Endothelial cell of umbilical vein (primary cell): ENCODE measurements around the gene DTNA. TPM values are rescaled to one million over a fixed set of nuclear protein-coding genes. Genes with fewer than 3 reads are reported as not detected.

ENCODE experiments used
- BruUV-seq: library from RNA; stranded (reverse); fragments of 400-500 nt; replicated peaks from 2 replicates; lab custom pipeline; 2021; lab: Mats Ljungman, UMichigan
- CTCF ChIA-PET: fragments of 300-600, 350-600 bp; sonication (Branson Sonifier 250); formaldehyde crosslinking; loops from one replicate; lab custom pipeline; 2021; ENCODE audit warnings: antibody characterized with exemption, inconsistent platforms; lab: Charles Lee
- POLR2A ChIA-PET: fragments of 300-600, 350-600 bp; sonication (Branson Sonifier 250); formaldehyde crosslinking; loops from one replicate; lab custom pipeline; 2021; ENCODE audit warnings: antibody characterized with exemption, inconsistent platforms; lab: Charles Lee
- DNase-seq: peaks from one replicate; pipeline ENCODE4 v3.0.0-alpha.2; 2011; ENCODE audit warnings: low read depth, low spot score
- FAIRE-seq: peaks from 2 replicates; lab custom pipeline; 2011; peaks lifted over from hg19 to GRCh38; lab: Jason Lieb, UNC
- H2AFZ ChIP-seq: 2 replicates; pipeline ENCODE4 v1.6.0; 2012; ENCODE audit warnings: low read depth, low read length, control low read depth, inconsistent platforms
- H3K27ac ChIP-seq: 2 replicates; pipeline ENCODE4 v1.5.1; 2011; ENCODE audit warnings: low read depth, mild to moderate bottlenecking, control low read depth, low read length, moderate library complexity; ENCODE audit not compliant: insufficient read depth
- H3K27me3 ChIP-seq, 2 experiments: 2 replicates each; pipeline versions ENCODE4 v1.6.0 to v1.6.1; 2011; ENCODE audit warnings: low read length in 2 of 2, mixed read lengths in 1 of 2; ENCODE audit not compliant: control insufficient read depth in 2 of 2, insufficient read depth in 2 of 2
- H3K36me3 ChIP-seq, 2 experiments: 2 replicates in 1 of 2; 3 replicates in 1 of 2; pipeline ENCODE4 v1.5.1; 2011; ENCODE audit warnings: low read length in 2 of 2, mild to moderate bottlenecking in 1 of 2, moderate library complexity in 1 of 2; ENCODE audit not compliant: control insufficient read depth in 2 of 2, insufficient read depth in 2 of 2; ENCODE audit errors: extremely low read depth in 1 of 2
- H3K4me1 ChIP-seq: 3 replicates; pipeline ENCODE4 v1.5.1; 2011; ENCODE audit warnings: mild to moderate bottlenecking, low read length; ENCODE audit not compliant: control insufficient read depth, insufficient read depth; ENCODE audit errors: extremely low read depth
- H3K4me2 ChIP-seq: 2 replicates; pipeline ENCODE4 v1.6.1; 2011; ENCODE audit warnings: low read length, control low read depth, mixed read lengths; ENCODE audit not compliant: insufficient read depth
- H3K4me3 ChIP-seq, 3 experiments: fragments of 200-600 bp in 1 of 3; sonication (generic), shearing (Covaris generic) in 1 of 3; replicated peaks in 1 of 3; 2 replicates each; pipeline ENCODE4 v1.5.1; 2011 to 2016; ENCODE audit warnings: control low read depth in 3 of 3, low read length in 3 of 3, mild to moderate bottlenecking in 2 of 3, inconsistent platforms in 1 of 3, low read depth in 1 of 3, moderate library complexity in 1 of 3; ENCODE audit not compliant: insufficient read depth in 1 of 3
- H3K79me2 ChIP-seq: 2 replicates; pipeline ENCODE4 v1.6.0; 2012; ENCODE audit warnings: low read length, inconsistent platforms; ENCODE audit not compliant: control insufficient read depth, insufficient read depth
- H3K9ac ChIP-seq: replicated peaks from 2 replicates; pipeline ENCODE3; 2011; ENCODE audit warnings: low read length, control low read depth; ENCODE audit not compliant: insufficient read depth; ENCODE audit errors: extremely low read depth
- H3K9me1 ChIP-seq: replicated peaks from 3 replicates; pipeline ENCODE4 v1.6.0; 2011; ENCODE audit warnings: mild to moderate bottlenecking, low read length; ENCODE audit not compliant: control insufficient read depth, insufficient read depth; ENCODE audit errors: extremely low read depth
- H3K9me3 ChIP-seq: replicated peaks from 2 replicates; pipeline ENCODE4 v1.5.1; 2012; ENCODE audit warnings: low read length, inconsistent platforms; ENCODE audit not compliant: control insufficient read depth, insufficient read depth
- H4K20me1 ChIP-seq: replicated peaks from 2 replicates; pipeline ENCODE3; 2011; ENCODE audit warnings: mild to moderate bottlenecking, low read length; ENCODE audit not compliant: control insufficient read depth, insufficient read depth; ENCODE audit errors: extremely low read depth
- CTCF ChIP-seq, 2 donors: IDR thresholded peaks; 1 replicate in 1 of 2; 2 replicates in 1 of 2; pipeline ENCODE4 v1.5.1; 2011; ENCODE audit warnings: low read length in 2 of 2, mild to moderate bottlenecking in 2 of 2, moderate library complexity in 2 of 2, control low read depth in 1 of 2, inconsistent platforms in 1 of 2, low read depth in 1 of 2; ENCODE audit not compliant: insufficient read depth in 1 of 2; ENCODE audit errors: extremely low read depth in 1 of 2
- EZH2 ChIP-seq: IDR thresholded peaks from 2 replicates; pipeline ENCODE4 v1.6.1; 2012; ENCODE audit warnings: borderline replicate concordance, low read depth, mild to moderate bottlenecking, moderate library complexity, low read length, inconsistent platforms; ENCODE audit not compliant: severe bottlenecking
- FOS ChIP-seq: IDR thresholded peaks from 2 replicates; pipeline ENCODE4 v1.6.1; 2011; ENCODE audit warnings: mild to moderate bottlenecking, low read length, moderate library complexity, borderline replicate concordance; ENCODE audit not compliant: insufficient read depth
- GATA2 ChIP-seq: IDR thresholded peaks from 2 replicates; pipeline ENCODE4 v1.7.0; 2011; ENCODE audit warnings: low read depth, mild to moderate bottlenecking, moderate library complexity, mixed read lengths, low read length; ENCODE audit not compliant: insufficient read length, insufficient read depth
- JUN ChIP-seq: IDR thresholded peaks from 2 replicates; pipeline ENCODE4 v1.6.1; 2011; ENCODE audit warnings: borderline replicate concordance, low read depth; ENCODE audit not compliant: insufficient read length, insufficient read depth
- MAX ChIP-seq: IDR thresholded peaks from 2 replicates; pipeline ENCODE4 v1.6.1; 2011; ENCODE audit not compliant: insufficient read depth, insufficient read length
- MYC ChIP-seq: IDR thresholded peaks from one replicate; pipeline ENCODE4 v1.6.1; 2011; ENCODE audit warnings: mild to moderate bottlenecking, low read depth, low read length
- POLR2A ChIP-seq: IDR thresholded peaks from 2 replicates; pipeline ENCODE4 v1.6.1; 2012; ENCODE audit warnings: low read depth, mild to moderate bottlenecking, control low read depth, low read length
- POLR2AphosphoS5 ChIP-seq: IDR thresholded peaks from 2 replicates; pipeline ENCODE4 v1.6.1; 2012; ENCODE audit warnings: low read depth, mild to moderate bottlenecking, control low read depth, low read length, moderate library complexity; ENCODE audit not compliant: insufficient read depth
- dilution Hi-C: fragments of 300-500 bp; cut with MboI; formaldehyde crosslinking; loops from one replicate; pipeline ENCODE4 v1.15.0; 2019; ENCODE audit warnings: low sequenced_read_pairs; ENCODE audit not compliant: extremely low pct_ligation_motif_present
- intact Hi-C: fragments of 100-400 bp; cut with micrococcal nuclease; formaldehyde crosslinking; loops from one replicate; pipeline ENCODE4 v1.10.0; 2022
- polyA plus RNA-seq, 4 experiments: library from polyadenylated mRNA; depleted of rRNA in 3 of 4; stranded (reverse) in 3 of 4; unstranded in 1 of 4; fragments of >200 nt; gene quantifications; 2 replicates each; pipeline versions ENCODE4 v1.2.1 to v1.2.3, GENCODE V29; 2011 to 2012; ENCODE audit warnings: missing spikeins in 1 of 4
- total RNA-seq: library from RNA; stranded (reverse); gene quantifications from 2 replicates; pipeline ENCODE4 v1.2.3, GENCODE V29; 2021

Gene DTNA
- total and polyA plus RNA-seq, 2 donors (not counting 3 experiments of a cell fraction or from before 2014, with no cell fraction given): 6.6 to 15.3 TPM

- ChIA-PET POLR2A (interaction anchor here (0.7 kb wide), 1 partner anchor 263 kb away, joined by 3 read pairs; no protein-coding TSS in a partner anchor), CTCF (interaction anchor here (0.7 to 3.8 kb wide), 34 partner anchors 9 to 744 kb away, joined by 3 to 40 read pairs (median 4); no protein-coding TSS in a partner anchor)
- DNase-seq: peak; percentile 21
- Histone ChIP-seq H3K4me2 (no peak overlapping the region), H3K27me3 (no peaks in the 10 kb centered on the region), H3K27ac (no peak overlapping the region), H4K20me1 (no peaks in the 10 kb centered on the region), H3K9me1 (no peaks in the 10 kb centered on the region), H3K36me3 (no peaks in the 10 kb centered on the region), H2AFZ (no peak overlapping the region), H3K79me2 (no peaks in the 10 kb centered on the region), H3K9ac (no peak overlapping the region), H3K9me3 (no peaks in the 10 kb centered on the region), H3K4me3 (no peak overlapping the region), H3K4me1 (no peaks in the 10 kb centered on the region)
- TF ChIP-seq POLR2A (no peak), MYC (no peak), FOS (no peak), POLR2AphosphoS5 (no peak), CTCF (IDR thresholded peaks at IDR 0.05; ENCODE audit: extremely low read depth in 1 of 2, insufficient read depth in 1 of 2, low read depth in 1 of 2, low read length in 2 of 2) (peak; percentile 34 to 54), EZH2 (no peak), GATA2 (no peak), MAX (no peak), JUN (no peak)
- dilution Hi-C loops: no loop called here
- FAIRE-seq: no peak
- intact Hi-C loops: loop anchor here (1.0 to 10.0 kb wide), 4 partner anchors 111 to 488 kb away; no protein-coding TSS in a partner anchor
- no TSS peak for BruUV-seq
Observed at GRCh38 chr18:34866739-34867138, 156.6 kb downstream of the DTNA start.
